Activated naive CD8-positive, alpha-beta T cell treated with anti-CD3 and anti-CD28 coated beads, Interleukin-2, amount 10 ng/mL, durations not matched to agents 7 days and 5 days (primary cell): ENCODE measurements around the gene FARS2. TPM values are rescaled to one million over a fixed set of nuclear protein-coding genes. Genes with fewer than 3 reads are reported as not detected.
"Not testable (repeated sequence)": the region's sequence is repeated elsewhere in the genome, so short reads cannot be mapped to it uniquely, and the experiment has no call there.

Experiments used
- ATAC-seq: fragments of 150-1000 bp; cut with Tn5 transposase; one replicate; pipeline ENCODE4 v1.10.0; 2021; ENCODE audit warnings: low read depth, moderate library complexity
- POLR2A ChIA-PET: fragments of 350-600 bp; sonication (Branson Sonifier 250); formaldehyde crosslinking; loops from one replicate; lab custom pipeline; 2021; ENCODE audit warnings: antibody characterized with exemption; lab: Charles Lee
- DNase-seq: peaks from one replicate; pipeline ENCODE4 v3.0.0; 2021
- H3K27ac Mint-ChIP-seq: one replicate; pipeline ENCODE4 v1.8.0; 2022; ENCODE audit warnings: mild to moderate bottlenecking, mixed read lengths
- H3K27me3 Mint-ChIP-seq: one replicate; pipeline ENCODE4 v1.8.0; 2022; ENCODE audit warnings: mild to moderate bottlenecking, moderate library complexity, mixed read lengths
- H3K36me3 Mint-ChIP-seq: one replicate; pipeline ENCODE4 v1.8.0; 2021; ENCODE audit warnings: mild to moderate bottlenecking, mixed read lengths
- H3K4me1 Mint-ChIP-seq: one replicate; pipeline ENCODE4 v1.8.0; 2021; ENCODE audit warnings: mixed read lengths
- H3K4me3 Mint-ChIP-seq: one replicate; pipeline ENCODE4 v1.8.0; 2022; ENCODE audit warnings: mild to moderate bottlenecking, moderate library complexity, mixed read lengths
- H3K9me3 Mint-ChIP-seq: one replicate; pipeline ENCODE4 v1.8.0; 2021; ENCODE audit warnings: mixed read lengths
- total RNA-seq, 2 experiments: library from RNA; stranded (reverse); gene quantifications; one replicate each; pipeline ENCODE4 v1.2.3, GENCODE V29; 2021

Gene FARS2
- total RNA-seq, 2 experiments from 2014 or later = 15.5 to 18.4 TPM

GRCh38 chr6:5557506-5557905 is 296.2 kb downstream of the FARS2 start:
- Mint-ChIP-seq H3K36me3 (peaks cover 12% of the 10 kb centered on the region), H3K9me3 (peaks cover 7% of the 10 kb centered on the region), H3K4me3 (no peak overlapping the region)

GRCh38 chr6:5559651-5560050 is 298.3 kb downstream of the FARS2 start:
- Mint-ChIP-seq H3K27me3 (no peaks in the 10 kb centered on the region), H3K4me3 (no peak overlapping the region), H3K9me3 (peaks cover 11% of the 10 kb centered on the region), H3K36me3 (peaks cover 19% of the 10 kb centered on the region), H3K27ac (no peak overlapping the region), H3K4me1 (peaks cover 5% of the 10 kb centered on the region)
- no peak for ATAC-seq
- no peak for DNase-seq
- POLR2A ChIA-PET = no interaction called here

More at GRCh38 chr6:5557506-5557905, 296.2 kb downstream of the FARS2 start:
- H3K27me3 Mint-ChIP-seq = no peaks in the 10 kb centered on the region
- POLR2A ChIA-PET = no interaction called here
- no peak for ATAC-seq
- DNase-seq = no peak
- H3K27ac Mint-ChIP-seq = no peak overlapping the region
- H3K4me1 Mint-ChIP-seq = peaks cover 5% of the 10 kb centered on the region

- DNase-seq (no peak), ATAC-seq (no peak)
- Mint-ChIP-seq H3K4me1 (peaks cover 2% of the 10 kb centered on the region), H3K9me3 (peaks cover 11% of the 10 kb centered on the region), H3K36me3 (peaks cover 13% of the 10 kb centered on the region), H3K4me3 (no peak overlapping the region), H3K27ac (no peak overlapping the region), H3K27me3 (no peaks in the 10 kb centered on the region)
- POLR2A ChIA-PET = no interaction called here
Measured at GRCh38 chr6:5562277-5562676, 301.0 kb downstream of the FARS2 start.

GRCh38 chr6:5563086-5563485 is 301.8 kb downstream of the FARS2 start:
- Mint-ChIP-seq H3K27ac (no peak overlapping the region), H3K4me3 (no peak overlapping the region), H3K9me3 (peaks cover 11% of the 10 kb centered on the region), H3K4me1 (peaks cover 9% of the 10 kb centered on the region), H3K27me3 (no peaks in the 10 kb centered on the region), H3K36me3 (peaks cover 20% of the 10 kb centered on the region)
- POLR2A ChIA-PET = no interaction called here
- ATAC-seq = no peak
- no peak for DNase-seq

GRCh38 chr6:5564746-5565145 is 303.4 kb downstream of the FARS2 start:
- H3K9me3 Mint-ChIP-seq = peaks cover 15% of the 10 kb centered on the region
- ATAC-seq, H3K27me3 Mint-ChIP-seq, H3K4me3 Mint-ChIP-seq, H3K27ac Mint-ChIP-seq, DNase-seq, POLR2A ChIA-PET: not testable (repeated sequence)
- peaks cover 12% of the 10 kb centered on the region for H3K4me1 Mint-ChIP-seq
- H3K36me3 Mint-ChIP-seq = peaks cover 23% of the 10 kb centered on the region

- H3K27ac Mint-ChIP-seq = no peak overlapping the region
- H3K4me1 Mint-ChIP-seq = peaks cover 12% of the 10 kb centered on the region
- POLR2A ChIA-PET = interaction anchor here (0.6 kb wide), 1 partner anchor 198 kb away, joined by 3 read pairs; no protein-coding TSS in a partner anchor
- DNase-seq (no peak), ATAC-seq (no peak)
- no peak overlapping the region for H3K4me3 Mint-ChIP-seq
- peaks cover 15% of the 10 kb centered on the region for H3K9me3 Mint-ChIP-seq
- H3K27me3 Mint-ChIP-seq = no peaks in the 10 kb centered on the region
- H3K36me3 Mint-ChIP-seq = peaks cover 26% of the 10 kb centered on the region
Measured at GRCh38 chr6:5565971-5566370, 304.7 kb downstream of the FARS2 start.

GRCh38 chr6:5566718-5567117 is 305.4 kb downstream of the FARS2 start:
- no peak overlapping the region for H3K27ac Mint-ChIP-seq
- H3K9me3 Mint-ChIP-seq = peaks cover 15% of the 10 kb centered on the region
- POLR2A ChIA-PET = no interaction called here
- H3K36me3 Mint-ChIP-seq = peaks cover 29% of the 10 kb centered on the region
- no peak for ATAC-seq
- H3K4me1 Mint-ChIP-seq = peaks cover 12% of the 10 kb centered on the region
- DNase-seq = no peak
- H3K4me3 Mint-ChIP-seq = no peak overlapping the region
- H3K27me3 Mint-ChIP-seq = no peaks in the 10 kb centered on the region

- H3K9me3 Mint-ChIP-seq = peaks cover 14% of the 10 kb centered on the region
- POLR2A ChIA-PET = no interaction called here
- no peak overlapping the region for H3K4me3 Mint-ChIP-seq
Measured at GRCh38 chr6:5567352-5567751, 306.0 kb downstream of the FARS2 start.

GRCh38 chr6:5567890-5568289 is 306.6 kb downstream of the FARS2 start:
- no peak for DNase-seq
- H3K9me3 Mint-ChIP-seq = peaks cover 16% of the 10 kb centered on the region
- no peaks in the 10 kb centered on the region for H3K27me3 Mint-ChIP-seq
- no peak for ATAC-seq
- POLR2A ChIA-PET = no interaction called here
- no peak overlapping the region for H3K4me3 Mint-ChIP-seq
- peaks cover 34% of the 10 kb centered on the region for H3K36me3 Mint-ChIP-seq
- H3K27ac Mint-ChIP-seq = peak overlapping the region; percentile 3
- peaks cover 12% of the 10 kb centered on the region for H3K4me1 Mint-ChIP-seq

More at GRCh38 chr6:5567352-5567751, 306.0 kb downstream of the FARS2 start:
- Mint-ChIP-seq H3K36me3 (peaks cover 32% of the 10 kb centered on the region), H3K4me1 (peaks cover 12% of the 10 kb centered on the region), H3K27me3 (no peaks in the 10 kb centered on the region), H3K27ac (no peak overlapping the region)
- DNase-seq = no peak
- ATAC-seq = no peak

GRCh38 chr6:5569491-5569890 is 308.2 kb downstream of the FARS2 start:
- Mint-ChIP-seq H3K27me3 (no peaks in the 10 kb centered on the region), H3K4me1 (peaks cover 12% of the 10 kb centered on the region), H3K27ac (no peak overlapping the region), H3K4me3 (no peak overlapping the region), H3K9me3 (peaks cover 16% of the 10 kb centered on the region), H3K36me3 (peaks cover 38% of the 10 kb centered on the region)
- POLR2A ChIA-PET = no interaction called here
- ATAC-seq (no peak), DNase-seq (no peak)

GRCh38 chr6:5570641-5571040 is 309.3 kb downstream of the FARS2 start:
- no peak overlapping the region for H3K4me3 Mint-ChIP-seq
- POLR2A ChIA-PET = no interaction called here
- H3K36me3 Mint-ChIP-seq = peaks cover 44% of the 10 kb centered on the region

GRCh38 chr6:5580736-5581581 is 319.6 kb downstream of the FARS2 start:
- peak overlapping the region; percentile 77 for H3K4me3 Mint-ChIP-seq

More at GRCh38 chr6:5570641-5571040, 309.3 kb downstream of the FARS2 start:
- ATAC-seq = no peak
- Mint-ChIP-seq H3K27me3 (no peaks in the 10 kb centered on the region), H3K9me3 (peaks cover 15% of the 10 kb centered on the region), H3K4me1 (peaks cover 12% of the 10 kb centered on the region), H3K27ac (no peak overlapping the region)
- DNase-seq = no peak

GRCh38 chr6:5582762-5583161 is 321.4 kb downstream of the FARS2 start:
- Mint-ChIP-seq H3K9me3 (peaks cover 12% of the 10 kb centered on the region), H3K27me3 (no peaks in the 10 kb centered on the region), H3K36me3 (peaks cover 17% of the 10 kb centered on the region), H3K27ac (no peak overlapping the region), H3K4me3 (no peak overlapping the region), H3K4me1 (peaks cover 8% of the 10 kb centered on the region)
- ATAC-seq (no peak), DNase-seq (no peak)
- POLR2A ChIA-PET = no interaction called here

More at GRCh38 chr6:5580736-5581581, 319.6 kb downstream of the FARS2 start:
- H3K27me3 Mint-ChIP-seq = no peaks in the 10 kb centered on the region
- DNase-seq (no peak), ATAC-seq (peak; percentile 58)
- peaks cover 8% of the 10 kb centered on the region for H3K4me1 Mint-ChIP-seq
- peaks cover 4% of the 10 kb centered on the region for H3K9me3 Mint-ChIP-seq
- POLR2A ChIA-PET = no interaction called here
- H3K27ac Mint-ChIP-seq = peak overlapping the region; percentile 93
- peaks cover 13% of the 10 kb centered on the region for H3K36me3 Mint-ChIP-seq

GRCh38 chr6:5583528-5583927 is 322.2 kb downstream of the FARS2 start:
- Mint-ChIP-seq H3K4me1 (peaks cover 8% of the 10 kb centered on the region), H3K27me3 (no peaks in the 10 kb centered on the region), H3K27ac (no peak overlapping the region), H3K4me3 (no peak overlapping the region), H3K36me3 (peaks cover 17% of the 10 kb centered on the region), H3K9me3 (peaks cover 12% of the 10 kb centered on the region)
- DNase-seq (no peak), ATAC-seq (no peak)
- POLR2A ChIA-PET = no interaction called here
